Erythroblast (primary cell): Measurements from ENCODE around the gene RPLP1.

ENCODE experiments used
- GATA1 ChIP-seq: IDR thresholded peaks from 2 replicates; pipeline ENCODE4 v1.6.1; 2011; ENCODE audit warnings: low read depth, mild to moderate bottlenecking, control low read depth, low read length, moderate library complexity
- POLR2A ChIP-seq: IDR thresholded peaks from 2 replicates; pipeline ENCODE4 v1.6.1; 2011; ENCODE audit warnings: mild to moderate bottlenecking, low read length

DNA sequence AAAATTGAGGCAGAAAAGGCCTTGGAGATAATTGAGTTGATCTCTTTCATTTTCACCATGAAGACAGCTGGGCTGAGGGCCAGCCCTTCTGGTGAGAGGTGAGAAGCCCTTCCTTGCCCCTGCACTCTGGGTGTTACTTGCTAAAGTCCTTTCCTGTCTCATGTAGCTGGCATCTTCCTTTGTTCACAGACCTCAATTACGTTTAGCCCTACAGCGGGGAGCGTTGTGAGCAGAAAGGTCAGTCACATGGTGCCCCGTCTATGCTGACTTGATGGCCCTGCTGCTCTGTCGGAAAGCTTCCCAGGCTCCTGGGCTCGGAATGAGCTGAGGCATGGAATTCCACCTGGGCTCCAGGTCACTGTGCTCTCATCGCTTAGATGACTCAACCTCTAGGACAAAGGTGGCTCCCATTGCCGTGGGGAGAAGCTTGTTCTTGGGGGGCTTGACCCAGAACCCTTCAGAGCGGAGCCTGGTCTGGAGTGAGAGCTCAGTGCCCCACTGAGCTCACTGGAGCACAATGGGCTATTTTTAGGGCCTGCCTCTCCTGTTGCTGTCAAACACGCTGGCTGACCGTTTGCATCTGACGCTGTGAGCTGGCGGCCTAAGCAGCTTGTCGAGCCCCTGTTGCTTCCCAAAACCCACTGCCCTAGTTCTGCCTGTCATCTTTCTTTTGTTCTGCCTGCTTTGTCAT lies 47.0 kb downstream of the RPLP1 start:
- TF ChIP-seq POLR2A (no peak), GATA1 (no peak)
